Mesenchymal stem cell (in vitro differentiated cells and primary cell): ENCODE results near the gene KRTAP10-12.

ENCODE experiments used
- DNase-seq: peaks from one replicate; pipeline ENCODE4 v3.0.0-alpha.2; 2013
- H2AFZ ChIP-seq: one replicate; pipeline ENCODE4 v1.6.1; 2013; ENCODE audit warnings: low read depth, mild to moderate bottlenecking, control low read depth, inconsistent platforms, low read length, moderate library complexity
- H2AK5ac ChIP-seq: 2 replicates; pipeline ENCODE4 v1.6.1; 2013; ENCODE audit warnings: low read length, moderate library complexity, mild to moderate bottlenecking, inconsistent platforms; ENCODE audit not compliant: severe bottlenecking
- H2BK120ac ChIP-seq: one replicate; pipeline ENCODE4 v1.6.1; 2013; ENCODE audit warnings: low read depth, mild to moderate bottlenecking, inconsistent platforms, low read length, moderate library complexity
- H2BK12ac ChIP-seq, 2 experiments: one replicate each; pipeline ENCODE4 v1.6.1; 2013; ENCODE audit warnings: inconsistent platforms in 2 of 2, low read length in 2 of 2, mild to moderate bottlenecking in 2 of 2, moderate library complexity in 2 of 2, control low read depth in 1 of 2
- H2BK15ac ChIP-seq: one replicate; pipeline ENCODE4 v1.6.1; 2013; ENCODE audit warnings: mild to moderate bottlenecking, low read depth, inconsistent platforms; ENCODE audit not compliant: poor library complexity, severe bottlenecking
- H2BK5ac ChIP-seq: 2 replicates; pipeline ENCODE4 v1.6.1; 2013; ENCODE audit warnings: low read depth, mild to moderate bottlenecking, low read length, control low read depth, inconsistent platforms; ENCODE audit not compliant: poor library complexity, severe bottlenecking
- H3K14ac ChIP-seq, 2 experiments: one replicate each; pipeline ENCODE4 v1.6.1; 2013; ENCODE audit warnings: inconsistent platforms in 2 of 2, low read length in 2 of 2, control low read depth in 1 of 2, mild to moderate bottlenecking in 1 of 2, moderate library complexity in 1 of 2
- H3K18ac ChIP-seq, 2 experiments: one replicate each; pipeline ENCODE4 v1.6.1; 2013; ENCODE audit warnings: inconsistent platforms in 2 of 2, low read length in 2 of 2, control low read depth in 1 of 2, low read depth in 1 of 2, mild to moderate bottlenecking in 1 of 2
- H3K23ac ChIP-seq, 2 experiments: one replicate each; pipeline ENCODE4 v1.6.1; 2013; ENCODE audit warnings: inconsistent platforms in 2 of 2, low read length in 2 of 2, mild to moderate bottlenecking in 2 of 2, moderate library complexity in 2 of 2, control low read depth in 1 of 2
- H3K27ac ChIP-seq: 2 replicates; pipeline ENCODE4 v1.5.1; 2013; ENCODE audit warnings: mild to moderate bottlenecking, moderate library complexity, low read length, control low read depth, inconsistent platforms; ENCODE audit not compliant: poor library complexity, severe bottlenecking
- H3K27me3 ChIP-seq, 2 experiments: 2 replicates each; pipeline versions ENCODE4 v1.6.1 to v1.7.0; 2013; ENCODE audit warnings: low read length in 2 of 2, mild to moderate bottlenecking in 2 of 2, moderate library complexity in 2 of 2, control low read depth in 1 of 2, inconsistent platforms in 1 of 2; ENCODE audit not compliant: control insufficient read depth in 1 of 2, insufficient read depth in 1 of 2
- H3K36me3 ChIP-seq, 2 experiments: 2 replicates each; pipeline versions ENCODE4 v1.6.1 to v1.7.0; 2013; ENCODE audit warnings: low read length in 2 of 2, control low read depth in 1 of 2, inconsistent platforms in 1 of 2, low read depth in 1 of 2, mild to moderate bottlenecking in 1 of 2; ENCODE audit not compliant: insufficient read depth in 2 of 2, control insufficient read depth in 1 of 2
- H3K4ac ChIP-seq, 2 experiments: one replicate each; pipeline ENCODE4 v1.6.1; 2013; ENCODE audit warnings: inconsistent platforms in 2 of 2, low read length in 2 of 2, mild to moderate bottlenecking in 2 of 2, moderate library complexity in 2 of 2, control low read depth in 1 of 2, low read depth in 1 of 2
- H3K4me1 ChIP-seq: 2 replicates; pipeline ENCODE4 v1.6.1; 2013; ENCODE audit warnings: low read depth, low read length, control low read depth; ENCODE audit not compliant: control insufficient read depth, insufficient read depth
- H3K4me2 ChIP-seq: 2 replicates; pipeline ENCODE4 v1.6.1; 2013; ENCODE audit warnings: low read length, mild to moderate bottlenecking, inconsistent platforms; ENCODE audit not compliant: poor library complexity, severe bottlenecking
- H3K4me3 ChIP-seq, 2 experiments: 2 replicates each; pipeline versions ENCODE4 v1.5.1 to v1.7.0; 2013; ENCODE audit warnings: low read length in 2 of 2, mild to moderate bottlenecking in 2 of 2, control low read depth in 1 of 2, low read depth in 1 of 2; ENCODE audit not compliant: insufficient read depth in 1 of 2
- H3K79me1 ChIP-seq: replicated peaks from 2 replicates; pipeline ENCODE4 v1.6.1; 2013; ENCODE audit warnings: mild to moderate bottlenecking, control low read depth, low read length, inconsistent platforms; ENCODE audit not compliant: poor library complexity, severe bottlenecking
- H3K9ac ChIP-seq: 2 replicates; pipeline ENCODE4 v1.7.0; 2013; ENCODE audit warnings: mild to moderate bottlenecking, low read length, moderate library complexity
- H3K9me3 ChIP-seq: 2 replicates; pipeline ENCODE4 v1.7.0; 2013; ENCODE audit warnings: mild to moderate bottlenecking, low read length; ENCODE audit not compliant: control insufficient read depth
- H4K8ac ChIP-seq: one replicate; pipeline ENCODE4 v1.6.1; 2013; ENCODE audit warnings: inconsistent platforms, mild to moderate bottlenecking, low read length, moderate library complexity
- H4K91ac ChIP-seq: one replicate; pipeline ENCODE4 v1.6.1; 2013; ENCODE audit warnings: mild to moderate bottlenecking, low read length, inconsistent platforms
- WGBS: methylation state at CpG from one replicate; pipeline ENCODE4 v1.1.7; 2013; ENCODE audit warnings: mixed read lengths; 5-methylcytosine and 5-hydroxymethylcytosine counted together

The KRTAP10-12 gene

GRCh38 chr21:44714905-44715304 is 17.9 kb downstream of the KRTAP10-12 start:
- Histone ChIP-seq H3K4me1 (peaks cover 3% of the 10 kb centered on the region), H2BK12ac (no peak overlapping the region), H2AFZ (no peak overlapping the region), H3K27me3 (peaks cover 68 to 78% of the 10 kb centered on the region in 2 experiments), H3K27ac (no peak overlapping the region), H3K79me1 (no peaks in the 10 kb centered on the region), H3K9ac (no peak overlapping the region), H2BK5ac (no peak overlapping the region), H3K23ac (no peak overlapping the region), H3K36me3 (no peaks in the 10 kb centered on the region), H4K8ac (no peak overlapping the region), H3K9me3 (no peaks in the 10 kb centered on the region), H2AK5ac (no peak overlapping the region), H4K91ac (no peak overlapping the region), H3K4me3 (no peak overlapping the region), H3K18ac (no peak overlapping the region), H3K4me2 (no peak overlapping the region), H2BK15ac (no peak overlapping the region), H3K14ac (no peak overlapping the region), H3K4ac (no peak overlapping the region), H2BK120ac (no peak overlapping the region)
- 38% methylated on average over 8 of the region's 8 CpGs for WGBS
- no peak for DNase-seq

GRCh38 chr21:44716984-44717383 is 20.0 kb downstream of the KRTAP10-12 start:
- H2AK5ac ChIP-seq: no peak overlapping the region
- no peak overlapping the region for H3K4me3 ChIP-seq
- no peak overlapping the region for H3K9ac ChIP-seq
- no peak overlapping the region for H3K4me2 ChIP-seq
- H3K18ac ChIP-seq: no peak overlapping the region
- no peak overlapping the region for H2AFZ ChIP-seq
- H2BK15ac ChIP-seq: no peak overlapping the region
- DNase-seq: no peak
- H3K14ac ChIP-seq: no peak overlapping the region
- H3K27ac ChIP-seq: no peak overlapping the region
- no peak overlapping the region for H3K4ac ChIP-seq
- H2BK120ac ChIP-seq: no peak overlapping the region
- no peak overlapping the region for H4K91ac ChIP-seq
- H3K27me3 ChIP-seq: peaks cover 58 to 68% of the 10 kb centered on the region in 2 experiments
- H2BK12ac ChIP-seq: no peak overlapping the region
- H3K4me1 ChIP-seq: no peaks in the 10 kb centered on the region
- no peaks in the 10 kb centered on the region for H3K36me3 ChIP-seq
- no peak overlapping the region for H2BK5ac ChIP-seq
- no peak overlapping the region for H3K23ac ChIP-seq
- H3K79me1 ChIP-seq: no peaks in the 10 kb centered on the region
- no peaks in the 10 kb centered on the region for H3K9me3 ChIP-seq
- H4K8ac ChIP-seq: no peak overlapping the region

DNA sequence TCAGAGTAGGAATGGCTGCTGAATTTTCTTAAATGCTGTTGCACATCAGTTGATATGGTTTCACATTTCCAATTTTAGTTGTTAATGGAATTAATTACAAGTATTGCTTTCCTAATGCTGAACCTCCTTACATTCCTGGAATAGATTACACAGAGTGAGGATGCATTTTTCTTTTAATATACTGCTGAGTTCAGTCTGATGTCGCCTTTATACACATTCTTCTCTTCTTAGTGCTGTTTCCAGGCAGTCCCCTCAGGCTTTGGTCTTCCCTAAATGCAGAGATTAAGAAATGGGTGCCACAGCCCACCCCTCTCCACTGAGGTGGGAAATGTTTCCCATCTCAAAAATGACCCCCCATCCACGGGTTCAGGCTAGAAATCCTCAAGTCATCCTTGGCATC is 21.1 kb downstream of the KRTAP10-12 start:
- Histone ChIP-seq H3K14ac (no peak overlapping the region), H4K8ac (no peak overlapping the region), H3K27ac (no peak overlapping the region), H3K79me1 (no peaks in the 10 kb centered on the region), H4K91ac (no peak overlapping the region), H3K4me1 (no peaks in the 10 kb centered on the region), H2BK5ac (no peak overlapping the region), H3K9me3 (no peaks in the 10 kb centered on the region), H3K27me3 (peaks cover 53 to 65% of the 10 kb centered on the region in 2 experiments), H2AK5ac (no peak overlapping the region), H3K9ac (no peak overlapping the region), H2BK15ac (no peak overlapping the region), H3K4ac (no peak overlapping the region), H3K23ac (no peak overlapping the region), H3K4me3 (no peak overlapping the region), H3K18ac (no peak overlapping the region), H2AFZ (no peak overlapping the region), H2BK12ac (no peak overlapping the region), H3K4me2 (no peak overlapping the region), H3K36me3 (no peaks in the 10 kb centered on the region), H2BK120ac (no peak overlapping the region)
- no peak for DNase-seq
- 24% methylated on average over 2 of the region's 2 CpGs for WGBS

DNA sequence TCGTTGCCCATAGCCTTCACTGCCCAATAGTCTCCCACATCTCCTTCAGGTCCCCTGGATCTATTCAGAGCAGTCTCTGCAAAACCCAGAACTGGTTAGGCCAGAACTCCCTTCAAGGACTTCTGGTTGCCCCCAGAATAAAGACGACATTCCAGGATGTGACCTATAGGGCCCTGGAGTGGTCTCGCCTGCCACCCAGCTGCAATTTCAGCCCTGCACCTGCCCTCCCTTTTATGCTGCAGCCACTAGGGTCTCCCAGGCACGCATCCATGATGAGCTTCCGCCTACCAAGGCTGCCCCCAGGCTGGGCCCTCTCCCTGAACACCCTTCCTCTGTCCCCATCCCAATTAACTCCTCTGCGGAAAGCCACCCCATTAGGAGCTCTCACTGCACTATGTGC is 21.6 kb downstream of the KRTAP10-12 start:
- Histone ChIP-seq H3K4me2 (no peak overlapping the region), H3K14ac (no peak overlapping the region), H2BK12ac (no peak overlapping the region), H3K9me3 (no peaks in the 10 kb centered on the region), H3K36me3 (no peaks in the 10 kb centered on the region), H2BK15ac (no peak overlapping the region), H3K4ac (no peak overlapping the region), H3K79me1 (no peaks in the 10 kb centered on the region), H3K4me3 (no peak overlapping the region), H2AK5ac (no peak overlapping the region), H3K23ac (no peak overlapping the region), H2AFZ (no peak overlapping the region), H3K18ac (no peak overlapping the region), H3K27me3 (peaks cover 53 to 65% of the 10 kb centered on the region in 2 experiments), H3K9ac (no peak overlapping the region), H2BK5ac (no peak overlapping the region), H3K27ac (no peak overlapping the region), H2BK120ac (no peak overlapping the region), H3K4me1 (no peaks in the 10 kb centered on the region), H4K91ac (no peak overlapping the region), H4K8ac (no peak overlapping the region)
- 53% methylated on average over 6 of the region's 6 CpGs for WGBS
- no peak for DNase-seq
